ENCODE data around the gene PLPPR3. TPM values are rescaled to one million over a fixed set of nuclear protein-coding genes. Genes with fewer than 3 reads are reported as not detected.
A peak's percentile ranks its signal among the peaks of the same experiment; 100 is the strongest.

The PLPPR3 gene
- total and polyA plus RNA-seq, 10 donors: 0.03 to 0.79 (median 0.42) TPM; not detected in 4

GRCh38 chr19:800360-801029, 21.3 kb downstream of the PLPPR3 start:
- H3K27me3 ChIP-seq (replicated peaks in 1 of 7): no peaks in the 10 kb centered on the region
- no peak for DNase-seq
- intact Hi-C loops (cut with DNase I; ENCODE audit: low total_unique reads): no loop called here
- no peak for TF ChIP-seq POLR2A (IDR thresholded peaks at IDR 0.05)
- no peak for TF ChIP-seq CTCF (IDR thresholded peaks at IDR 0.05 in 8 of 11, conservative IDR thresholded peaks at IDR 0.05 in 3 of 11)
- TF ChIP-seq POLR2AphosphoS5 (IDR thresholded peaks at IDR 0.05): peak in 1 of 3 donors; percentile 22
- H3K36me3 ChIP-seq: peaks cover 5 to 64% (median 29%) of the 10 kb centered on the region in 6 donors
- H3K27ac ChIP-seq: peak overlapping the region in 6 of 8 donors; percentile 63 to 100 (median 98)
- peaks cover 54 to 88% (median 77%) of the 10 kb centered on the region in 6 donors for H3K4me1 ChIP-seq
- no peaks in the 10 kb centered on the region for H3K9me3 ChIP-seq
- WGBS, 5 donors: 42 to 63% (median 46%) methylated on average over 12 to 17 of the region's 17 CpGs
- H3K4me3 ChIP-seq: peak overlapping the region in 6 of 8 donors; percentile 8 to 99 (median 52)

- peaks cover 54 to 78% (median 71%) of the 10 kb centered on the region in 6 donors for H3K4me1 ChIP-seq
- 12 to 26% (median 18%) methylated on average over 21 to 28 of the region's 28 CpGs for WGBS, 5 donors
- H3K36me3 ChIP-seq: peaks cover 0 to 52% (median 17%) of the 10 kb centered on the region in 6 donors
- H3K27ac ChIP-seq: peak overlapping the region; percentile 80 to 100 (median 99)
- TF ChIP-seq POLR2A (IDR thresholded peaks at IDR 0.05): no peak
- TF ChIP-seq POLR2AphosphoS5 (IDR thresholded peaks at IDR 0.05): peak in 1 of 3 donors; percentile 38
- intact Hi-C loops (cut with DNase I; ENCODE audit: low total_unique reads): no loop called here
- H3K27me3 ChIP-seq (replicated peaks in 1 of 7): no peaks in the 10 kb centered on the region
- peak overlapping the region; percentile 80 to 99 (median 91) for H3K4me3 ChIP-seq
- H3K9me3 ChIP-seq: no peaks in the 10 kb centered on the region
- DNase-seq: no peak
These were observed 22.5 kb downstream of the PLPPR3 start for GRCh38 chr19:799076-799881.

- intact Hi-C loops (cut with DNase I; ENCODE audit: low total_unique reads): no loop called here
- peak; percentile 88 for DNase-seq
- H3K27ac ChIP-seq: peak overlapping the region; percentile 80 to 100 (median 99)
- peaks cover 49 to 71% (median 64%) of the 10 kb centered on the region in 6 donors for H3K4me1 ChIP-seq
- 1 to 2% (median 1%) methylated on average over 27 to 44 of the region's 44 CpGs for WGBS, 5 donors
- peak overlapping the region; percentile 80 to 99 (median 91) for H3K4me3 ChIP-seq
- no peaks in the 10 kb centered on the region for H3K9me3 ChIP-seq
- no peaks in the 10 kb centered on the region for H3K27me3 ChIP-seq (replicated peaks in 1 of 7)
- peaks cover 0 to 45% (median 10%) of the 10 kb centered on the region in 6 donors for H3K36me3 ChIP-seq
- TF ChIP-seq POLR2A (IDR thresholded peaks at IDR 0.05): no peak
- TF ChIP-seq POLR2AphosphoS5 (IDR thresholded peaks at IDR 0.05): peak in 1 of 3 donors; percentile 20
These were observed 23.2 kb downstream of the PLPPR3 start for GRCh38 chr19:798415-799075.

GRCh38 chr19:797528-798414, 24.0 kb downstream of the PLPPR3 start:
- TF ChIP-seq POLR2AphosphoS5 (IDR thresholded peaks at IDR 0.05) (peak in 2 of 3 donors; percentile 76 to 84), CTCF (IDR thresholded peaks at IDR 0.05 in 8 of 11, conservative IDR thresholded peaks at IDR 0.05 in 3 of 11) (peak in 1 of 11 experiments; percentile 1), POLR2A (IDR thresholded peaks at IDR 0.05) (peak in 1 of 3 donors; percentile 84)
- DNase-seq: peak; percentile 96
- Histone ChIP-seq H3K9me3 (no peaks in the 10 kb centered on the region), H3K36me3 (peaks cover 0 to 37% (median 4%) of the 10 kb centered on the region in 6 donors), H3K27me3 (replicated peaks in 1 of 7) (no peaks in the 10 kb centered on the region), H3K4me3 (peak overlapping the region; percentile 80 to 99 (median 91)), H3K27ac (peak overlapping the region; percentile 93 to 100 (median 99)), H3K4me1 (peaks cover 42 to 68% (median 57%) of the 10 kb centered on the region in 6 donors)
- intact Hi-C loops (cut with DNase I; ENCODE audit: low total_unique reads): no loop called here
- 0 to 1% (median 1%) methylated on average over 24 to 129 of the region's 129 CpGs for WGBS, 5 donors
